ENCODE measurements around the gene ACMSD. TPM values are rescaled to one million over a fixed set of nuclear protein-coding genes. Genes with fewer than 3 reads are reported as not detected.
A peak's percentile ranks its signal among the peaks of the same experiment; 100 is the strongest.

The ACMSD gene
- total RNA-seq, 4 donors from 2014 or later, result 0.29 TPM; not detected in 3

- no peaks in the 10 kb centered on the region for H3K9me3 ChIP-seq
- DNase-seq, result no peak
- in situ Hi-C loops (cut with MboI; ENCODE audit: low sequenced_read_pairs in 4 of 4) (loop anchor here in 1 of 4 donors (10.0 to 25.0 kb wide), 2 partner anchors 143 to 799 kb away; partner anchors contain the start of gene RAB3GAP1), intact Hi-C loops (cut with DNase I; ENCODE audit: low total_unique reads) (no loop called here)
- ATAC-seq, result no peak
- no peak overlapping the region for H3K27ac ChIP-seq
- no peak for TF ChIP-seq POLR2A (IDR thresholded peaks at IDR 0.05)
- no peak for TF ChIP-seq CTCF (IDR thresholded peaks at IDR 0.05 in 4 of 5, conservative IDR thresholded peaks at IDR 0.05 in 1 of 5)
- H3K4me3 ChIP-seq, result no peak overlapping the region
- no peaks in the 10 kb centered on the region for H3K4me1 ChIP-seq
- no peaks in the 10 kb centered on the region for H3K27me3 ChIP-seq
- H3K36me3 ChIP-seq, result no peaks in the 10 kb centered on the region
Measured at GRCh38 chr2:134911400-134911785, 73.0 kb downstream of the ACMSD start.

DNA sequence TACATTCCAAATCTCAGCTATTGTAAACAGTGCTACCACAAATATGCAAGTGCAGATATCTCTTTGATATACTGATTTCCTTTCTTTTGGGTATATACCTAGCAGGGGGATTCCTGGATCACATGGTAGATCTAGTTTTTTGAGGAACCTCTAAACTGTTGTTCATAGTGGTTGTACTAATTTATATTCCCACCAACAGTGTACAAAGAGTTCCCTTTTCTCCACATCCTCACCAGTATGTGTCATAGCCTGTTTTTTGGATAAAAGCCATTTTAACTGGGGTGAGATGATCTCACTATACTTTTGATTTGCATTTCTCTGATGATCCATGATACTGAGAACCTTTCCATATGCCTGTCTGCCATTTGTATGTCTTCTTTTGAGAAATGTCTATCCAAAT lies 73.9 kb downstream of the ACMSD start:
- H3K4me3 ChIP-seq, result no peak overlapping the region
- H3K4me1 ChIP-seq, result peaks cover 3 to 4% of the 10 kb centered on the region in 2 donors
- DNase-seq (no peak), ATAC-seq (no peak)
- in situ Hi-C loops (cut with MboI; ENCODE audit: low sequenced_read_pairs in 4 of 4) (loop anchor here in 1 of 4 donors (10.0 to 25.0 kb wide), 2 partner anchors 142 to 800 kb away; partner anchors contain the start of gene RAB3GAP1), intact Hi-C loops (cut with DNase I; ENCODE audit: low total_unique reads) (no loop called here)
- no peaks in the 10 kb centered on the region for H3K36me3 ChIP-seq
- no peaks in the 10 kb centered on the region for H3K9me3 ChIP-seq
- TF ChIP-seq POLR2A (IDR thresholded peaks at IDR 0.05) (no peak), CTCF (IDR thresholded peaks at IDR 0.05 in 4 of 5, conservative IDR thresholded peaks at IDR 0.05 in 1 of 5) (no peak)
- no peak overlapping the region for H3K27ac ChIP-seq
- no peaks in the 10 kb centered on the region for H3K27me3 ChIP-seq

- ATAC-seq, result no peak
- intact Hi-C loops (cut with DNase I; ENCODE audit: low total_unique reads) (loop anchor here (5.0 kb wide), 2 partner anchors 135 to 1070 kb away; partner anchors contain the start of genes DARS1 and RAB3GAP1), in situ Hi-C loops (cut with MboI; ENCODE audit: low sequenced_read_pairs in 4 of 4) (loop anchor here in 1 of 4 donors (10.0 to 25.0 kb wide), 2 partner anchors 137 to 805 kb away; partner anchors contain the start of gene RAB3GAP1)
- peak overlapping the region; percentile 99 to 100 (median 100) for H3K27ac ChIP-seq
- H3K36me3 ChIP-seq, result no peaks in the 10 kb centered on the region
- peak overlapping the region; percentile 96 to 99 (median 96) for H3K4me3 ChIP-seq
- no peak for TF ChIP-seq POLR2A (IDR thresholded peaks at IDR 0.05)
- no peak for TF ChIP-seq CTCF (IDR thresholded peaks at IDR 0.05 in 4 of 5, conservative IDR thresholded peaks at IDR 0.05 in 1 of 5)
- DNase-seq, result peak in 1 of 2 donors; percentile 17
- H3K9me3 ChIP-seq, result no peaks in the 10 kb centered on the region
- peaks cover 33% of the 10 kb centered on the region in 2 donors for H3K4me1 ChIP-seq
- no peaks in the 10 kb centered on the region for H3K27me3 ChIP-seq
Measured at GRCh38 chr2:134917360-134917865, 79.0 kb downstream of the ACMSD start.

- H3K9me3 ChIP-seq, result no peaks in the 10 kb centered on the region
- peaks cover 39% of the 10 kb centered on the region in 2 donors for H3K4me1 ChIP-seq
- intact Hi-C loops (cut with DNase I; ENCODE audit: low total_unique reads) (loop anchor here (1.0 to 5.0 kb wide), 4 partner anchors 134 to 1069 kb away; partner anchors contain the start of genes DARS1, RAB3GAP1 and UBXN4), in situ Hi-C loops (cut with MboI; ENCODE audit: low sequenced_read_pairs in 4 of 4) (loop anchor here in 1 of 4 donors (10.0 to 25.0 kb wide), 2 partner anchors 137 to 806 kb away; partner anchors contain the start of gene RAB3GAP1)
- ATAC-seq, result peak; percentile 78 to 80
- peak overlapping the region; percentile 96 to 99 (median 96) for H3K4me3 ChIP-seq
- H3K36me3 ChIP-seq, result no peaks in the 10 kb centered on the region
- peak in 2 of 5 experiments; percentile 51 to 53 for TF ChIP-seq CTCF (IDR thresholded peaks at IDR 0.05 in 4 of 5, conservative IDR thresholded peaks at IDR 0.05 in 1 of 5)
- peak; percentile 66 to 72 for TF ChIP-seq POLR2A (IDR thresholded peaks at IDR 0.05)
- peak in 1 of 2 donors; percentile 79 for DNase-seq
- no peaks in the 10 kb centered on the region for H3K27me3 ChIP-seq
- peak overlapping the region; percentile 99 to 100 (median 100) for H3K27ac ChIP-seq
Measured at GRCh38 chr2:134917888-134918525, 79.6 kb downstream of the ACMSD start.

All from gastrocnemius medialis (tissue), 4 donors.